Effector CD8-positive, alpha-beta T cell (primary cell): ENCODE data around the gene MORN4.
"Not testable (repeated sequence)": the region's sequence is repeated elsewhere in the genome, so short reads cannot be mapped to it uniquely, and the experiment has no call there.

Experiments used
- DNase-seq: peaks from one replicate; lab custom pipeline; 2025; lab: John Stamatoyannopoulos, UW
- total RNA-seq, 4 experiments: gene quantifications; one replicate each; lab custom pipeline; 2026; lab: John Stamatoyannopoulos, UW

Gene MORN4
- 0.97 to 2.5 (median 1.5) reads per million in 4 experiments for total RNA-seq

DNA sequence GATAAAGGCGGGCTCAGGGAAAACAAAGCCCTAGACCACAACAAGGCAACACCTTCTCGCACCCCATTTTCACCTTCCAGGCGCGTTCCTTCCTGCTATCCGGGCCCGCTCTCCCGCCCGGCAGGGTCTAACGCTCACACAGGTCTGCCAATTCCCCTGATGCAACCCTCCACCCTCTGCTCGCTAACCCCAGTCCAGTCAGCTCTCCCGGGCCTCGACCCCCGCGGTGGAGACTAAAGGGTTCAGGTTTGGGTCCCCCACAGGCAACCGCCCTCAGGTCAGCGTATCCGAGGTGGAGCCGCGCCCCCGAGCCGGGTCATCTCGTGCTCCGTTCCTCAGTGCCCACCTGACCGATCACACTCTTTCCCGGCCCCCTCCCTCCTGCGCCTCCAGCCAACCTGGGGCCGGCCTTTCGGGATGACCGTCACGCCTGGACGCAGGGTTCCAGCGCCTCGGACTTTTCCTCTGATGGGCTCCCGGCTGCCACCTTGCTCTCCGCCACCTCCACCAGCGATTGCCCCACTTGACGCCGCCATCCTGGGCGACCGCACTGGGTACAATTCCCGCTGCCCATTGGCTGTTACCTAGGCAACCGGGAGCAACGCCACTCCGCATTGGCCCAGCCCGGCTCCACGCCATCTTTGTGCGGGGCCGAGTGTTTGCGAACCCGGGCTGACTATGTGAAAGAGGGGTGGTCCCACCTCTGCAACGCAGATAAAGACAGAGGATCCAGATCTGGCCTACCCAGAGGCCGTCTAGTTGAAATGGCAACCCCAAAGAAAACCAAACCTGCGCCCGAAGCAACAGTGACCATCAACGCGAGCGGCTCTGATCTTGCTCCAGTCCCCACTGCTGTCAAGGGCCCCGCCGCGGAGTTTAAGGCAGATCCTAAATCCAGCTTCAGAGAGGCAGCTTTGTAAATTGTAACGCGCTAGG, at the start of gene MORN4:
Gene MORN4 (minus strand): TSS at position 552 of the 936 bp plus-strand sequence. CDS start 13,847 bp downstream, outside the sequence.
- peak; percentile 86 for DNase-seq

- DNase-seq: no peak
These were observed 48.7 kb upstream of the MORN4 start for GRCh38 chr10:97682042-97682441.

- no peak for DNase-seq
These were observed 46.3 kb upstream of the MORN4 start for GRCh38 chr10:97679594-97679993.

DNA sequence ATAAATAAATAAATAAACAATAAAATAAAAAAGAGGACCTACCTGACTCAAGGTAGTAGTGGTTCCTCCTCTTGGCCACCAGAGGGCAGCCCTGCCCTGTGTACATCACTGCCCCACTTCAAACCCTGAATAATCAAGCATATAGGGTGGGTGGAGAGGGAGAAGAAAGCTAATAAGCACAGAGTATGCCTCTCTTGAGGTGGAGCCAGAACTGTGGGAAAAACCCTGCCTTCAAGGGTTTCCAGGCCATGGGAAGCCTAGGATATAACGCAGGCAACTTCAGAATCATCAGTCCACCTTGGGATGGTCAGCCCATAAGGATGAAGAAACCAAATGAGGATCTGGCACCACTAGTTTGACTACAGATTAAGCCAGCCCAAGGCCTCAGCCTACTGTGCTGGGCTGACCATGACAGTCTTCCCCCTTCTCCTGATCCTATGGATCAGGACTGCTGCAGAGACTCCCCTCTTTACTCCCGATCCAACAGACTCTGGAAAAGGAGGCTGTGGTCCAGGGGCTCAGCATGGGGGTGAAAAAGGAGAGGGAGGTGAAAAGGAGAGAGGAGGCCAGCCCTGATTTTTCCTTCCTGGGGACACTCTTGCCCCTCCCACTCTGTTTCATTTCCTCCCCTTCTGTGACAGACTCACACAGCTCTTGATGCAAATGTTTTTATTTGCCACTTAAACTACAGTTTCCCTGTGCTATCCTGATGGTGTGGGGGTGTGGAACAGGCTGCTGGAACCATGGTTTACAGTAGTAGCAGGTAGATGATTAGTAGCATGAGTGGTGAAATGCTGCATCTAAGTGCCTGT, 43.7 kb upstream of the MORN4 start:
- DNase-seq: peak; percentile 18

GRCh38 chr10:97675222-97675621, 41.9 kb upstream of the MORN4 start:
- no peak for DNase-seq

DNA sequence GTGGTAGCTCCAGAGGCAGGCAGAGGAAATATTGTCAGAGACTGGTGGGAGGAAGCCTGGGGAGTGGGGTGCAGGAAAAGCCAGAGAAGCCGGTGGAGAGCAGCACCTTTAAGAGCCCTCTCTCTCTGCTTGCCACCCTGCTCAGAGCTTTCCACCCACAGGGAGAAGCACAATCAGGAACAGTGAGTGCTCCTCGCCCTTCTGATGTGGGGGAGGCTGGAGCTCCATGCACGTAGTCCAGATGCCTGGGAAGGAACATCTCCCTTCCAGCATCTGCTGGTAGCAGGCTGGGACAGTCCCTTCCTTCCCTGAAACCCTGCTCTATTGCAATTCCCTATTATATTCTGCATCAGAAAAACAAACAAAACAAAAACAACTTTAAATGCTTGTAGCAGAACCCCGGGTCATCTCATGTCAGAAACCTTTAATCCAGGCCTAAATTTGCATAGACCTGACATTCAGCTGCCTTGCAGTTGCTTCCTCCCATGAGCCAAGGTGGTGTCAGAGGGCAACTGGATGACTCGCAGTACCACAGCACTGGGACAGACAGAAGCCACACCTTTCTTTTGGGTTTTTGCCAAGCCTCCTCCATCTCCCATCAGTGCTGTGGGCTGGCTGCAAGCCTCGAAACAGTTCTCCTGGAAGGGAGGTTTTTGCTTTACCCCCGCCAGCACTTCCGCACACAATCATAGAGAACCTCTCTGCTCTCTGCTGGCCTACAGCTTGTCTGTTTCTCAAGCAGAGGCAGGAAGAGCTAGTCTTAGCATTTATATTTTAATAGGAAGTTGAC, 40.6 kb upstream of the MORN4 start:
- DNase-seq: no peak

GRCh38 chr10:97669571-97669970, 36.3 kb upstream of the MORN4 start:
- no peak for DNase-seq

DNA sequence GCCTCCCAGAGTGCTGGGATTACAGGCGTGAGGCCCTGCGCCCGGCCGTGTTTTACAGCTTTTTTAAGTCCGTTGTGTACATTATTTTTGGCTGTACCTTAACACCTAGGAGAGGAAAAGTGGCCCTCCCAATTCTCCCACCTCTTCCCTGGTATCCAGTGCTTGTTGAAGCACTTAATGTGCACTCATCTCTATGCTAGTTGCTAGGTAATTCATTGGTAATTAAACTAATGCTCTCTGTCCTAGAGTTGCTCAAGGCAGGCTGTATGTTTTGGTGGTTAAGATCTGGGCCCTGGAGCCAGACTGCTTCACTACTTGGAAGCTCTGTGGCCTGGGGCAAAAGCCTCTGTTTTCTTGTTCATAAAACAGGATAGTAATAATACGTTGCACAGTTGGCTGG, 34.2 kb upstream of the MORN4 start:
- no peak for DNase-seq

DNA sequence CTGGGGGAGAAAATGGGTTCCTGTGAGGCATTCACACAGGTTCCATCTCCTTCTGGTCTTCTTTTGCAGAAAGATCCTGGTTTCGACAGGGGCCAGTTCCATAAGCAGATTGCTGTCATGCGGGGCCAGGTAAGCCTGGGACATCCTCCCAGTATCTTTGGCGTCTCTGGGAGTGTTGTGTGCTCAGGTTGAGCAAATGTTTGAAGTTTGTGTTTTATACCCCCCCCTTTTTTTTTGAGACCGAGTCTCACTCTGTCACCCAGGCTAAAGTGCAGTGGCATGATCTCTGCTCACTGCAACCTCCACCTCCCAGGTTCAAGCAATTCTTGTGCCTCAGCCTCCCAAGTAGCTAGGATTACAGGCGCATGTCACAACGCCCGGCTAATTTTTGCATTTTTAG, 33.7 kb upstream of the MORN4 start:
- DNase-seq: no peak

DNA sequence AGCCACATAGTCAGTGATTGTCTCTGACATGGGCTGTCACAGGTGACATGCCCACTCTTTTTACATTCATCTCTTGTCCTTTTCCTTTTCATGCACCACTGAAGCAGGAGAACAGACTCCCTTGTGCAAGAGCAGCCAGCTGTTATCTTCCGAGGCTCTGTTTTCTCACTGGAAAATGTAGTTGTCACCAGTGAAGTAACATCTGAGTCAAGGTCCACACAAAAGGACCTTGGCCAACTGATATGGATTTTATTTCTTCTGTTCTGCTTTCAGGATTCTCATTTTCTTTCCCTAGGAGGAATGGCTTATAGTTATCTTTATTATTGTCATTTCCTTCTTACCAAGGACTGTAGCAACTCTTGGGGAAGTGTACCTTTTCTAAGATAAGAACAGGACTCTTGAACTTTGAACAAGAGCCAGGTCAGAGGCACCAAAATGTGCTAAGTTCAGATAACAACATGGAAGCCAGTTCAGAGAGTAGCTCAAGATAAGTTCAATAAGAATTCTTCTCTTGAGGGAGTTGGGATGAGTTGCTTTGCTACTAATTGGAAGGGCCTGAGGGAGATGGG, 31.1 kb upstream of the MORN4 start:
- DNase-seq: no peak

DNA sequence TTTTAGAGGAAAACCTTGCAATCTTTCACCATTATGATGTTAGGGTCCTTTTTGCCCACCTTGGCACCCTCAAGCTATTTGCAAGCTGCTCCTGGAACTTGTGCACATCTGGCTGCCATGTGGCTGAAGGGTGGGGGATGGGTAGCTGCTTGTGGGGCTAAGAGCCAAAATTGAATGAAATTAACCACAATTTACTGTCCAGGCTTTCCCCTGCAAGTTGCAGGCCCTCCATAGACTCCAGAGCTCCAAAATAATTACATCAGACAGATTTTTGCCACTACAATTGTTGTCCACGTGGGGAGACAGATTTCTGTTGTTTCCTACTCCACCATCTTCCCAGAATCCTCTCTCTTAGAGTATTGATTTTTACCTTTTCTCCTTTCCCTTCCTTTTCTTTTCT, 26.3 kb upstream of the MORN4 start:
- DNase-seq: no peak

- DNase-seq: no peak
These were observed 23.5 kb upstream of the MORN4 start for GRCh38 chr10:97656777-97657176.

DNA sequence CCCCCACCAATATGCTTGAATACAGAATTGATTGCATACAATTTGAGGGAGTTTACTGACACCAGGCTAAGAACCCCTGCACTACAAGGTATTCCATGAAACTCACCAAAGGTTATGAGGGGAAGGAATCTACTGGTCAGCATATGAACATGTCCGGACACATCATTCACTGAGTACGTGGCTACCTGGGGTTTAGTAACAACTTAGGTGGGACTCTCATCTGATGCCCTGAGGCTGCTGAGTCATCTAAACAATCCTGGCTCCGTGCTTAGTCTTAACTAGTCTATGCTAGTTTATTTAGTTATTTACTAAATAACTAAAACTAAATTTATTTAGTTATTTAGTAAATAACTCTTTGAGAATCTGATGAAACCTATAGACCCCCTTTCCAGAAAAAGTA, 18.5 kb upstream of the MORN4 start:
- DNase-seq: no peak

DNA sequence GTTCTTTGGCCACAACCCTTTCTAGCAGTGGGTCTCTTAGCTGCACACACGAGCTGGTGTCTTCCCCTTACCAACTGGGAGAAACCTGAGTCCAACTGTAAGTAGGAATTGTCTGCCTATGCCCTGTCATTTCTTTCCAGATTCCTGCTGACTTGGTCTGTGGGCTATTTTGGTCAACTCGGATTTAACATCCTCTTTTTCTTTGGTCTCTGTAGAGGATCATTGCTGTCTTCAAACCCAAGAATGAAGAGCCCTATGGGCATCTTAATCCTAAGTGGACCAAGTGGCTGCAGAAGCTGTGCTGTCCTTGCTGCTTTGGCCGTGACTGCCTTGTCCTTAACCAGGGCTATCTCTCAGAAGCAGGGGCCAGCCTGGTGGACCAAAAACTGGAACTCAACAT, 17.4 kb upstream of the MORN4 start:
- DNase-seq: no peak

GRCh38 chr10:97649405-97649750, 16.1 kb upstream of the MORN4 start:
- DNase-seq: not testable (repeated sequence)

DNA sequence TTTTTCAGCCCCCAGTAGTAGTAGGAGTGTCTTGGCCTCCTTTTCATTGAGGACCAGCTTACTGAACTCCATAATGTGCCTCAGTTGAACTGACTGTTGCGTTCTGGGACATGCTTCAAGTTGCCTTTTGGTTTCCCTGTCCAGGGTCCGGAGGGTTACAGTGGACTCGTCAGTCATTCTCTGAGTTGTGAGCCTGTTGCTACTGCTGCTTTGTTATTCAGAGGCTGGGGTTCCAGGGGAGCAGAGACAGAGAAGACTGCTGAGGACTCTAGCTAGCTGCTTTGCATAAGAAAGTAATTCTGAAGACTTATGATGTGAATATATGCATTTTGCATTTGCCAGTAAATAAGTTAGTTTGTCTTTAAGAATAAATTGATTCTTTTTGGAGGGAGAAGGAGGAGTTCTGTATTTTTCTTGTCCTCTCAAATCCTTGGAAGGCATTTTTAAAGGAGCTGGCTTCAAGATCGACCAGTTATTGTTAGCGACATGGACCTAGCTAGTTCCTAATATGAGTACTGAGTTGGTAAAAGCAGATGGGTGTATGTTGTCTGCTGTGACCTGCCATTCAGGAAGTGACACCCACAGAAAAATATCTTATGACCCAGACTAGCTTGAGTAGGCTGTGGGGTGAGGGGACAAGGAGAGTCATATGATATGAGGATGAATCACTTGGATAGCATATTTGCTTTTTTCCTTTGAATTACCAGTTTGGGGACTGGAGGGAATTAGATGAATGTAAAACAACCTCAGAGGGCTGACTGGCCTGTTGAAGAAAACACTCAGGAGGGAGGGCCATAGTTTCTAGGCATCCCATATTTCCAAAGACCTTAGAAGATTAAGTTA, 15.5 kb upstream of the MORN4 start:
- no peak for DNase-seq

GRCh38 chr10:97647556-97647955, 14.3 kb upstream of the MORN4 start:
- DNase-seq: no peak

- no peak for DNase-seq
These were observed 11.6 kb upstream of the MORN4 start for GRCh38 chr10:97644936-97645335.

DNA sequence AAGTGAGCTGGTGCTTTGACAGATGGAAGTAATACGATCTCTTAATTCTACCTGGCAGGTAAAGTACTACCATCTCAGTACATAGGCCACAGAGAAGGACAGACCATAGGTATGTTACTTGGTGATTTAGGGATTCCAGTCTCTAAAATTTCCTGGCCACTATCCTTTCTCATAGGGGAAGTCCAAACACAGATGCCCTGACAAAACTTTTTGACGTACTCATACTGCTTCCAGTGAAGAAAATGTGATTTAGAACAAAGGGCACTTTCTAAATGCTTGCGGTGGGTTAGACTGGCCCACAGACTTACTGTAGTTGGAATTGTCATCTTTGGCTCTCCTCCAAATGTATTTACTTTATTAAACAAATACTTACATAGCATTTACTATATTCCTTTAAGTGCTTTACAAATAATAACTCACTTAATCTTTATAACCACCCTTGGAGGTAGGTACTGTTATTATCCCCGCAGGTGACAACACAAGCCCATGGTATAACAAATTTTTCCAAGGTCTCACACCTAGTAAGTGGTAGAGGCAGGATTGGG, 10.2 kb upstream of the MORN4 start:
- no peak for DNase-seq

- DNase-seq: not testable (repeated sequence)
These were observed 9.3 kb upstream of the MORN4 start for GRCh38 chr10:97642471-97643159.
